Esophagus squamous epithelium (tissue), 4 donors: Measurements from ENCODE around the gene GRK7.

Experiments
- CTCF ChIP-seq, 6 experiments: fragments of 450-650 bp in 4 of 6; fragments of 200-600 bp in 2 of 6; sonication (generic) in 2 of 6; IDR thresholded peaks; one replicate each; pipeline ENCODE4 v1.5.1; 2016 to 2019; ENCODE audit warnings: antibody characterized with exemption in 6 of 6, mild to moderate bottlenecking in 4 of 6, moderate library complexity in 4 of 6
- POLR2A ChIP-seq, 4 donors: fragments of 450-650 bp; IDR thresholded peaks; one replicate each; pipeline ENCODE4 v1.6.1; 2017; ENCODE audit warnings: antibody characterized with exemption in 4 of 4, mild to moderate bottlenecking in 4 of 4, moderate library complexity in 3 of 4

GRCh38 chr3:141810161-141810560 lies 47.0 kb downstream of the GRK7 start:
- TF ChIP-seq CTCF (IDR thresholded peaks at IDR 0.05) (no peak), POLR2A (IDR thresholded peaks at IDR 0.05) (no peak)
